ENCODE data around the gene CARD16.
"Not testable (repeated sequence)": the region's sequence is repeated elsewhere in the genome, so short reads cannot be mapped to it uniquely, and the experiment has no call there.

CARD16 gene

DNA sequence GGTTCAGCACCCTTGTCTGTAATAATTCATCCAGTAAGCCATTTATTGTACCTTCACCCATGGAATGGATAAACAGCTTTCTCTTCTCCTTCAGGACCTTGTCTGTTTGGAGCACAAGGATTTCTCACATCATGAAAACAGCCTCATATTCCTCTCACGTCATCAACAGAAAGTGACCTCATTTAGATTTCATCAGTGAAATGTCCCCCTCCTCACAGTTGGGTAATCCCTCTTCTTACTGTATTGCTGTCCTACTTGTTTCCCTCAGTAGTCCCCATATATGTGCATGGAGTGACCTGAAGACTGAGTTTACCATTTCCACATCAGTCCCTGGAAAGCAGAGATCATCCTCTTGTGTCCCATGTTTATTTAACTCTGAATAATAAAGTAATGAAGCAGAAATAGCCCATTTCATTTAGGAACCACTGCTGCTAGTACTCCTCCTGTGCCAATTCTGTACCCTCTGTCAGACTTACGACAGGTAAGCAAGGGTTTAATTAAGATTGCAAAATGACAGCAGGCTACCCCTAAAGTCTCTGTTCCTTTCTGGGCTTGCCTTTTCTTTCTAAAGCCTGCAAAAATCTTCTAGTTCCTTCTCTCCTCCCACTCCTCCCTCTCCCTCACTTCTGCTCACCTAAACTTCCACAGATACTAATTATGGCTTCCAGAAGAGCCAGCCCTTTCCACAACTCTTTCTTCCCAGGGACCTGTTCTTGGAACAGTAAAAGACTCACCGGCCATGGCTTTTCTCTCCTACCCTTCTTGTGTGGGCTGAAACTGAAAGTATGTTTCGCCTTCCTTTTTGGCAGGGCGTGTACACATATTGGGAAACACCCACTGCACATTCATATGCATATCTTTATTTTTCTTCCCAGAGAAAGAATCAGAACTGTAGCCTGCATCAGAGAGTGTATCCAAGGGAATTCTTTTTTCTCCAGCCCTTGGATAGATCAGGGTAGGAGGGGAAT lies at the start of gene CARD16:
Gene CARD16 (minus strand): TSS at position 779 of the 968 bp plus-strand sequence. CDS start 38 bp downstream, at position 741.
- H3K4me3 ChIP-seq (replicated peaks; ENCODE audit: low read depth, low read length), result peak within 1 kb of the TSS; percentile 58
- DNase-seq (ENCODE audit: low read depth), result peak; percentile 88

DNA sequence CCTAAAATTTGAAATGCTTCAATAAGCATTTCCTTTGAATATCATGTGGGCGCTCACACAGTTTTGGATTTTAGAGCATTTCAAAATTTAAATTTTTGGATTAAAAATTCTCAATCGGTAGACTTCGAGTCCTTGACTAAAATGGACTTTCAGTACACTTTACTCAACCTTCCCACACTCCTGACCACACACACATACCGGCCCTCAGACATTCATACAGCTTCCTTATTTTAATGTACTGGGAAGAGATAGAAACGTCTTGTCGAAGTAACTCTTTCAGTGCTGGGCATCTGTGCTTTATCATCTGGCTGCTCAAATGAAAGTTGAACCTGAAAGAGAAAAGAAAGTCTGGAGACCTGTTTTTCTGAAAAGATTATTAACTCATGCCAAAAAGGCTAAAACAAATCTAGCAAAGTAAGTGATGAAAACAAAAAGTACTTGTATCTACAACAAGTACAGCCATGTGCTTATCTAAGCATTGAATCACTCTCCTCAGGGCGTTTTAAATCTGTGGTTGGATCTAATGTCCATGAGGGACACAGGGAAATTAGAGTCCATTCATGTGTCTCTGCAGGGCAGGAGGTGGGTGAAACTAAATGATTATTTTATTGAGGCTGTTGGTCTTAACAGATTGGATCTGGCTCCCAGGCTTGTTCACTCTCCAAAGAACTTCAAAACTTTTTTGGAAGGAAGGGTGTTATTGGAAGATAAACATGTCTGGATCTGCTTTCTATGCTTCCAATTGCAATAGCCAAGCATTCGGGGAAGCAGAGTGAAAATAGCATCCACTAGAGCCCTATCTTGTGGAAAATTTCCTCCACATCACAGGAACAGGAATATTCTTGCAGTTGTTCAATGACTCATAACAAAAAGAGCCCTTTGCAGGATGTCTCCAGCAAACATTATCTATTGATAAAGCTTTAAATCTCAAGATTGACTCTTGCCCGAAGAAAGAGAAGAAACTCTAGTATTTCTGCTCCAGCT lies 47.4 kb upstream of the CARD16 start:
- H3K4me3 ChIP-seq (replicated peaks; ENCODE audit: low read depth, low read length), result no peak overlapping the region
- no peak for DNase-seq (ENCODE audit: low read depth)
- TF ChIP-seq, protein P1, sequence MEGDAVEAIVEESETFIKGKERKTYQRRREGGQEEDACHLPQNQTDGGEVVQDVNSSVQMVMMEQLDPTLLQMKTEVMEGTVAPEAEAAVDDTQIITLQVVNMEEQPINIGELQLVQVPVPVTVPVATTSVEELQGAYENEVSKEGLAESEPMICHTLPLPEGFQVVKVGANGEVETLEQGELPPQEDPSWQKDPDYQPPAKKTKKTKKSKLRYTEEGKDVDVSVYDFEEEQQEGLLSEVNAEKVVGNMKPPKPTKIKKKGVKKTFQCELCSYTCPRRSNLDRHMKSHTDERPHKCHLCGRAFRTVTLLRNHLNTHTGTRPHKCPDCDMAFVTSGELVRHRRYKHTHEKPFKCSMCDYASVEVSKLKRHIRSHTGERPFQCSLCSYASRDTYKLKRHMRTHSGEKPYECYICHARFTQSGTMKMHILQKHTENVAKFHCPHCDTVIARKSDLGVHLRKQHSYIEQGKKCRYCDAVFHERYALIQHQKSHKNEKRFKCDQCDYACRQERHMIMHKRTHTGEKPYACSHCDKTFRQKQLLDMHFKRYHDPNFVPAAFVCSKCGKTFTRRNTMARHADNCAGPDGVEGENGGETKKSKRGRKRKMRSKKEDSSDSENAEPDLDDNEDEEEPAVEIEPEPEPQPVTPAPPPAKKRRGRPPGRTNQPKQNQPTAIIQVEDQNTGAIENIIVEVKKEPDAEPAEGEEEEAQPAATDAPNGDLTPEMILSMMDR (IDR thresholded peaks at IDR 0.05; ENCODE audit: low read length, missing control alignments), result no peak

DNA sequence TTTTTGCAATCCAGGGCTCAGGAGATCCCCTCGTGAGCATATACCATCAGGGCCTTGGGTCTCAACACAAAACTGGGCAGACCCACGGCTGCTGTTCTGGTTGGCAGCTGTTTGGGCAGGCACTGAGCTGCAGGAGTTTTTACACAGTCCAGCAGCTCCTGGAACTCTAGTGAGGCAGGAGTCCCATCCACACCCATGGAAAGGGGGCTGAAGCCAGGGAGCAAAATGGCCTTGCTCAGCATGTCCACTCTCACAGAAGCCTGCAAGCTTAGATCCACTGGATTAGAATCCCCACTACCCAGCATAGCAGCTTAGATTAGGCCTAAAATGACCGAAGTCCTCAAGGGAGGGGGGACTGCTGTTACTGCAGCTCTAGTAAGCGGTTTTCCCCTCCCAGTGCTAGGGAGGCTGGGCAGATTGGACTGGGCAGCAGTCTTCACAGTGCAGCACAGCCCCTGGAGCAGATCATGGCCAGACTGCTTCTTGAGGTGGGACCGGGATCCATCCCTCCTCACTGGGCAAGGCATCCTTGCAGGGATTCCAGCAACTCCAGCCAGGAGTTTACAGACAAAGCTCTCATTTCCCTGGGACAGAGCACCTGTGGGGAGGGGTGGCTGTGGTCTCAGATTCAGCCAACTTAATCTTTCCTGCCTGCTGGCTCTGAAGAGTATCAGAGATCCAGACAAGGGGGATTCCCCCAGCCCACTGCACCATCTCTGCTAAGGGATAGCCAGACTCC lies 36.4 kb upstream of the CARD16 start:
- DNase-seq (ENCODE audit: low read depth), result no peak
- TF ChIP-seq, protein P1 (IDR thresholded peaks at IDR 0.05; ENCODE audit: low read length, missing control alignments), result no peak
- H3K4me3 ChIP-seq (replicated peaks; ENCODE audit: low read depth, low read length), result no peak overlapping the region

DNA sequence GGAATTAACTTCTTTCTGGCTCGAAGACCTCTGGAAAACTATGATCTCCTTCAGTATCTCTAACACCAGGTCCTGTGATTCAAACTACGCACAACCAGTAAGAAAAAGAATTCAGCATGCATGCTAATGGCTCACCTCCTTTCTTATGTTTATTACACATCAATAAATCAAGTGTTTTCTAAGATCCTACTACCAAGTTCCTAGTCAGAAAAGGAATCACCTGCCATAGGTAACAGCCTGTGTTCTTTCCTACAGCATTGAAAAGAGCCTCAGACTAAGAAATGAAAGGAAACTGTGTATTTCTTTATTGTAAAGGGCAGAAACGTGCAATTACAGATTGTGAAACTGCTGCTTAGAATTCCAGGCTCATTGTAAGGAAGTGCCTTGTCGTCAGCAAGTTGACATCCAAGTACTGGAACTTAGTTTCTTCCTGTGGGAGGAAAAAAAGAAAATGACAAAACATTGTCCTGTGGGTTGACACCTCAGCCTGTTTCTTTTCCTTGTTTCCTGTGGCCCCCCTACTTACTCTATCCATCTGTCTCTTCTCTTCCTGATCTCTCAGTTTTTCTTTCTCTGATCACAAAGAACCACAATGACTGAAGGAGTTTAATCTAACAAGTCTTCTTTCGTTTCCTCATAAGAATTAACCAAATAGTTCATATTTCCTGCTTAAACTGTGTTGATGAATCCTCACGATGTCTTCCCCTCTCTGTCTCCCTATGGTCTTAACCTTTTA lies 35.2 kb upstream of the CARD16 start:
- peak; percentile 54 for DNase-seq (ENCODE audit: low read depth)

DNA sequence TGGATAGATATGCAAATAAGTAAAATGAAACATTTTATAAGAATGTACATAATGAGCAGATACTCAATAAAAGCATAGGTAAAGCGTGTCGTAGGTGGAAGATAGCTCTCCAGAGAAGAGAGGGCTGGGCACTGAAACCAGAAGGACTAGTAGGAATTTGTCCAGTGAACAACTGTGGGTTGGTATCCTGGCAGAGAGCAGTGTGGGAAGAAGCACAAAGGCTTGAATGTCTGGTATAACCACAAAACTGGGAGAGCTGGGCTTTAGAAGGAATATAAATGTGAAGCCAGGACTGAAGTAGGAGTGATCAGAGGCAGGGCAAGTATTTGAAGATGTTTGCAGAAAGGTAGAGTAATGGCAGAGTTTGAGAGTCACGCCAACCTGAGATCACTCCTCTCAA lies 33.1 kb upstream of the CARD16 start:
- H3K4me3 ChIP-seq (replicated peaks; ENCODE audit: low read depth, low read length), result no peak overlapping the region
- no peak for DNase-seq (ENCODE audit: low read depth)
- TF ChIP-seq, protein P1 (IDR thresholded peaks at IDR 0.05; ENCODE audit: low read length, missing control alignments), result no peak

More for the DNA sequence above, 35.2 kb upstream of the CARD16 start:
- not testable (repeated sequence) for H3K4me3 ChIP-seq (replicated peaks; ENCODE audit: low read depth, low read length)

DNA sequence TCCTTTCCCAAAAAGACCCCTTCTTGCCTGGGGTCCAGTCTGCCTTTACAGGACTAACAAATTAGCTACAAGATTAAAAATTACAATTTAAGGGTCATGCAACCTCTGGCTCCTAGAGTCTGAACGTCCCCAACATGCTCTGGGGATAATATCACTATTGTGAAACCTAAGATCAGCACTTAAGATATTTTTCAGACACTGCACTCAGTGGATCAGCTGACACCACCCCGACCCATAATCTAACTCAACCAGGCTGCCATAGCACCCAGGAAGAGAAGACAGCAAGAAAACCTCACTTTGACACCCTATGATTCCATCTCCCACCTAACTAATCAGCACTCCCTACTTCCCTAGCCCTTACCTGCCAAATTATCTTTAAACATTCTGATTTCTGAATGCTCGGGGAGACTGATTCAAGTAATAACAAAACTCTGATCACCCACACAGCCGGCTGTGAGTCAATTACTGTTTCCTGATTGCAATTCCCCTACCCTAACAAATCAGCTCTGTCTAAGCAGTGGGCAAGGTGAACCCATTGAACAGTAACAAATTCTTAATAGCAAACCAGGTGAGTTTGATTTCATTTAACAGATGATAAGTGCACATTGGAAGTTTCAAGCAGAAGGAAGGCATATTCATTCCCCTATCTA lies 32.1 kb upstream of the CARD16 start:
- H3K4me3 ChIP-seq (replicated peaks; ENCODE audit: low read depth, low read length); DNase-seq (ENCODE audit: low read depth): not testable (repeated sequence)

DNA sequence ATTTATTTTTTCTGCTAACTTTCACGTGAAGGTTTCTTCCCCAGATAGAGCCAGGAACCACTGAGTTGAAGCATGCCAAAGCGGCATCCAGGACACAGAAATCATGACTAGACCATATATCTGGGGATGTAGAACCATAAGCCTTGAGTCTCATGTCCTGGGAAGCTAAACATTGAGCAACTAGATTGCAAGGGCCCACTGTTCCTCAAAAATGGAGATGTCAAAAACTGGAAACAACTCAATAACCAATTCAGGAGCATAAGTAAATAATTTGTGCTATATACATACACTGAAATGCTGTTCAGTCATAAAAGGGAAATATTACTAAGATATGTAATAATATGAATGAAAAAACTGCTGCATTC lies 29.0 kb upstream of the CARD16 start:
- TF ChIP-seq, protein P1 (IDR thresholded peaks at IDR 0.05; ENCODE audit: low read length, missing control alignments), result no peak
- H3K4me3 ChIP-seq (replicated peaks; ENCODE audit: low read depth, low read length), result no peak overlapping the region
- no peak for DNase-seq (ENCODE audit: low read depth)
